ENCODE results near the gene DYNC1I1. TPM values are rescaled to one million over a fixed set of nuclear protein-coding genes. Genes with fewer than 3 reads are reported as not detected.

The DYNC1I1 gene
- total and polyA plus RNA-seq, 2 of the 4 experiments (the other 2 are of a cell fraction) = under 0.01 to 0.15 TPM

DNA sequence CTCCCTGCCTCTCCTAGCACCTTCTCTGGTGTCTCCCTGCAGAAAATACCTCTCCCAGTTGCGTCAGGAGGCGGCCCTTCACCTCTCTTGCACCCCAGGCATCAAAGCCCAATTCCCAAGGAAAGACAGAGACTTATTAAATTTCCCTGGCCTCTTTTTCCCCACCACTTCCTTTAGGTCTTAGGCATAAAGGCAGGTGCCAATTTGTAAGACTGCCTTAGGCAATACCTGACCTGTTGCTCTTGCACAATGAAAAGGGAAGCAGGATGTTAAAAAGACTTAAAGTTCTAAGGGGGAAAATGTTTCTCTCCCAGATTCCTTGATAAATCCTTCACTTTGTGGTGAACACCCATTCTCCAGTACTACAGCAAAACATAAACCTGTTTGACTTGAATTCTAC, 362.9 kb downstream of the DYNC1I1 start:
- ChIA-PET CTCF (no interaction called here), POLR2A (ENCODE audit: unreplicated experiment) (no interaction called here)
- H2BK120ac ChIP-seq (ENCODE audit: low read depth, low read length) = no peak overlapping the region
- no TSS peak for BruUV-seq (replicated peaks)
- 0 out of 2 replicates have a peak, but pooled peaks cover 1% of the 10 kb centered on the region for H3K36me3 ChIP-seq (ENCODE audit: control insufficient read depth, insufficient read depth, low read length)
- TF ChIP-seq RFX5 (IDR thresholded peaks at IDR 0.05; ENCODE audit: low read depth, low read length) (no peak), MXI1 (IDR thresholded peaks at IDR 0.05; ENCODE audit: borderline replicate concordance, low read depth, low read length) (no peak), NFE2L2 (IDR thresholded peaks at IDR 0.05; ENCODE audit: low read depth, low read length) (no peak)
- TF ChIP-seq, protein P1, sequence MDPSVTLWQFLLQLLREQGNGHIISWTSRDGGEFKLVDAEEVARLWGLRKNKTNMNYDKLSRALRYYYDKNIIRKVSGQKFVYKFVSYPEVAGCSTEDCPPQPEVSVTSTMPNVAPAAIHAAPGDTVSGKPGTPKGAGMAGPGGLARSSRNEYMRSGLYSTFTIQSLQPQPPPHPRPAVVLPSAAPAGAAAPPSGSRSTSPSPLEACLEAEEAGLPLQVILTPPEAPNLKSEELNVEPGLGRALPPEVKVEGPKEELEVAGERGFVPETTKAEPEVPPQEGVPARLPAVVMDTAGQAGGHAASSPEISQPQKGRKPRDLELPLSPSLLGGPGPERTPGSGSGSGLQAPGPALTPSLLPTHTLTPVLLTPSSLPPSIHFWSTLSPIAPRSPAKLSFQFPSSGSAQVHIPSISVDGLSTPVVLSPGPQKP (IDR thresholded peaks at IDR 0.05; ENCODE audit: borderline replicate concordance, low read depth, low read length) = no peak
- TF ChIP-seq, protein P2, sequence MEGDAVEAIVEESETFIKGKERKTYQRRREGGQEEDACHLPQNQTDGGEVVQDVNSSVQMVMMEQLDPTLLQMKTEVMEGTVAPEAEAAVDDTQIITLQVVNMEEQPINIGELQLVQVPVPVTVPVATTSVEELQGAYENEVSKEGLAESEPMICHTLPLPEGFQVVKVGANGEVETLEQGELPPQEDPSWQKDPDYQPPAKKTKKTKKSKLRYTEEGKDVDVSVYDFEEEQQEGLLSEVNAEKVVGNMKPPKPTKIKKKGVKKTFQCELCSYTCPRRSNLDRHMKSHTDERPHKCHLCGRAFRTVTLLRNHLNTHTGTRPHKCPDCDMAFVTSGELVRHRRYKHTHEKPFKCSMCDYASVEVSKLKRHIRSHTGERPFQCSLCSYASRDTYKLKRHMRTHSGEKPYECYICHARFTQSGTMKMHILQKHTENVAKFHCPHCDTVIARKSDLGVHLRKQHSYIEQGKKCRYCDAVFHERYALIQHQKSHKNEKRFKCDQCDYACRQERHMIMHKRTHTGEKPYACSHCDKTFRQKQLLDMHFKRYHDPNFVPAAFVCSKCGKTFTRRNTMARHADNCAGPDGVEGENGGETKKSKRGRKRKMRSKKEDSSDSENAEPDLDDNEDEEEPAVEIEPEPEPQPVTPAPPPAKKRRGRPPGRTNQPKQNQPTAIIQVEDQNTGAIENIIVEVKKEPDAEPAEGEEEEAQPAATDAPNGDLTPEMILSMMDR (conservative IDR thresholded peaks at IDR 0.05; ENCODE audit: low read depth, low read length) = no peak
- H3K18ac ChIP-seq (ENCODE audit: low read depth, low read length) = no peak overlapping the region
- H4K5ac ChIP-seq (ENCODE audit: low read depth, low read length) = no peak overlapping the region
- no peaks in the 10 kb centered on the region for H3K79me1 ChIP-seq (ENCODE audit: low read depth in 1 of 2, low read length in 2 of 2)
- no peak overlapping the region for H2AK9ac ChIP-seq (replicated peaks; ENCODE audit: low read depth, low read length, poor library complexity)
- in situ Hi-C loops (cut with MboI; ENCODE audit: low sequenced_read_pairs) = no loop called here
- intact Hi-C loops (cut with micrococcal nuclease) = no loop called here
- no peaks in the 10 kb centered on the region for H3K9me1 ChIP-seq (ENCODE audit: insufficient read depth, low read length)
- no peak overlapping the region for H2AFZ ChIP-seq (replicated peaks; ENCODE audit: low read length, poor library complexity)
- H3K4me1 ChIP-seq (ENCODE audit: control insufficient read depth, insufficient read depth, low read length) = no peaks in the 10 kb centered on the region
- H3K27ac ChIP-seq (ENCODE audit: insufficient read depth, low read length) = no peak overlapping the region
- H2AK5ac ChIP-seq (ENCODE audit: low read depth, low read length) = no peak overlapping the region
- no peak overlapping the region for H2BK20ac ChIP-seq (ENCODE audit: low read depth, low read length)
- H4K91ac ChIP-seq (ENCODE audit: insufficient read depth, low read depth, low read length) = no peak overlapping the region
- no peak for DNase-seq
- H3K56ac ChIP-seq (ENCODE audit: extremely low read depth, insufficient read depth, low read length) = no peak overlapping the region
- H2BK5ac ChIP-seq (ENCODE audit: low read depth, low read length, poor library complexity, severe bottlenecking) = no peak overlapping the region
- H4K8ac ChIP-seq (ENCODE audit: low read depth in 2 of 2, low read length in 2 of 2) = no peak overlapping the region
- no peak overlapping the region for H3K9ac ChIP-seq (ENCODE audit: low read depth, low read length)
- no peak overlapping the region for H2BK15ac ChIP-seq (ENCODE audit: low read depth, low read length)
- no peaks in the 10 kb centered on the region for H3K9me3 ChIP-seq (ENCODE audit: control insufficient read depth, insufficient read depth, low read length)
- 93% methylated on average over 2 of the region's 2 CpGs; no CpG with 5 or more reads in 1 of the 2 experiments for WGBS, 2 experiments (ENCODE audit: extremely low coverage in 2 of 2, insufficient read length in 1 of 2)
- H3K27me3 ChIP-seq (ENCODE audit: control insufficient read depth, insufficient read depth, low read length) = no peaks in the 10 kb centered on the region
- H3K4ac ChIP-seq (ENCODE audit: low read depth, low read length) = no peak overlapping the region
- H4K20me1 ChIP-seq (ENCODE audit: insufficient read depth, low read length) = no peaks in the 10 kb centered on the region
- no peak overlapping the region for H3K23ac ChIP-seq (ENCODE audit: low read depth, low read length)
- ATAC-seq (ENCODE audit: low read depth) = no peak
- no peak overlapping the region for H3K14ac ChIP-seq (replicated peaks; ENCODE audit: low read depth, low read length)
- no peak overlapping the region for H3K4me3 ChIP-seq (ENCODE audit: insufficient read depth, low read depth, low read length)
- dilution Hi-C loops (cut with HindIII; ENCODE audit: low sequenced_read_pairs, unreplicated experiment) = no loop called here
- no peak overlapping the region for H3K4me2 ChIP-seq (ENCODE audit: low read depth, low read length)
